Smooth muscle cell of the pulmonary artery (primary cell): ENCODE measurements around the gene C5AR2. TPM values are rescaled to one million over a fixed set of nuclear protein-coding genes. Genes with fewer than 3 reads are reported as not detected.

Source experiments
- total RNA-seq: library from RNA; depleted of rRNA; stranded (reverse); fragments of >200 nt; gene quantifications from 2 replicates; pipeline ENCODE4 v1.2.3, GENCODE V29; 2014

The C5AR2 gene
- total RNA-seq, result 0.07 and 0.17 TPM in 2 replicates

DNA sequence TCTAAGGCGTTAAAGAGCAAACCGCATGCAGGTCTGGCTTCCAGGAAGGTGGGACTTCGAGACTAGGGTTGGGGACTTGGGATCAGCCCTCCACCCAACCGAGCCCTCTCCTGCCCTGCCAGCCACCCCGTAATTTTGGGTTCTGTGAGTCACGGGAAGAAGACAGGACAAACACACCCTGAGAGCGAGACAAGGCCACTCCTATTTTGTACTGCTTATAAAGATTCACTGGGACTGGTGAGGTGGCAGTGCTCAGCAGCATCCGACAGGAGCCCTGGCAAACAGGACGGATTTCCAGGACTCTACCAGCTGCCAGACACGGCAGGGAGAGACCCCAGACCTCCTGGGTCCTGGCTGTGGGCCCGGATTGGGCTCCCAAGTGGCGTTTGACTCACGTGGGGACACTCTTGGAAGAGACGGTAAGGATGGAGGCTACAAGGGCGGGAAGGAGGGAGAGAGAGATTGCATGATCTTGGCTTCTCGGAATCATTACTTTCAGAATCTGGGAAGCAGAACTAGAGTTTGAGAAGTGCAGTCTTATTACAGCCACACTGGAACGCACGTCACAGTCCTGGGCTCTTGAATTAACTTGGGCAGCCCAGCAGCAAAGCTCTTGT lies at the start of gene C5AR2:
Gene C5AR2 (plus strand): TSS at position 245 of the 617 bp plus-strand sequence. CDS start 8,625 bp downstream, outside the sequence.

GRCh38 chr19:47309608-47310007 lies 22.4 kb upstream of the C5AR2 start, which contains the start of gene C5AR1:
TSS of gene C5AR1 (plus strand) at chr19:47309861. CDS start at chr19:47309896, 35 bp downstream.

GRCh38 chr19:47348819-47349795 lies 17.1 kb downstream of the C5AR2 start, which contains the start of gene DHX34:
TSS of gene DHX34 (plus strand) at chr19:47349315. CDS start at chr19:47353031, 3,716 bp downstream.

Other genes with a start within 250 kb of the C5AR2 start
- gene ZC3H4, start 218.4 kb upstream of the C5AR2 start, total RNA-seq, result 10.4 and 13.3 TPM in 2 replicates
- gene SAE1, start 201.3 kb upstream of the C5AR2 start, total RNA-seq, result 82.1 and 93.9 TPM in 2 replicates
- 10.5 and 14.8 TPM in 2 replicates for gene BBC3, start 101.0 kb upstream of the C5AR2 start, total RNA-seq
- gene CCDC9, start 75.7 kb upstream of the C5AR2 start, total RNA-seq, result 8.3 and 9.3 TPM in 2 replicates
- 3.0 and 3.9 TPM in 2 replicates for gene INAFM1, start 57.3 kb upstream of the C5AR2 start, total RNA-seq
- gene C5AR1, start 22.3 kb upstream of the C5AR2 start, total RNA-seq, result 0.39 and 0.73 TPM in 2 replicates
- 8.4 and 16.8 TPM in 2 replicates for gene DHX34, start 17.1 kb downstream of the C5AR2 start, total RNA-seq
- 29.7 and 50.3 TPM in 2 replicates for gene MEIS3, start 87.4 kb downstream of the C5AR2 start, total RNA-seq
- 0.20 and 0.36 TPM in 2 replicates for gene SLC8A2, start 139.7 kb downstream of the C5AR2 start, total RNA-seq
- gene KPTN, start 152.0 kb downstream of the C5AR2 start, total RNA-seq, result 5.7 and 6.2 TPM in 2 replicates
- gene NAPA, start 182.9 kb downstream of the C5AR2 start, total RNA-seq, result 77.9 and 86.4 TPM in 2 replicates
- gene ZNF541, start 241.0 kb downstream of the C5AR2 start, total RNA-seq, result 0.07 and 0.17 TPM in 2 replicates